GM20431 (cell line): ENCODE data around the gene CYCS.
"Not testable (repeated sequence)": the region's sequence is repeated elsewhere in the genome, so short reads cannot be mapped to it uniquely, and the experiment has no call there.

ENCODE experiments used
- in situ Hi-C: fragments of 300-500 bp; cut with MseI, MboI; formaldehyde crosslinking; loops from one replicate; pipeline ENCODE4 v1.15.0; 2020; ENCODE audit warnings: low sequenced_read_pairs; ENCODE audit not compliant: unreplicated experiment

CYCS gene

GRCh38 chr7:25125137-25125946, at the start of gene CYCS:
TSS of gene CYCS (minus strand) at chr7:25125260. CDS start at chr7:25124119, 1,141 bp downstream.
- in situ Hi-C loops = no loop called here

- in situ Hi-C loops = no loop called here
Measured at GRCh38 chr7:25173184-25173583, 48.1 kb upstream of the CYCS start.

GRCh38 chr7:25171516-25171915, 46.5 kb upstream of the CYCS start:
- in situ Hi-C loops = no loop called here

- in situ Hi-C loops = no loop called here
Measured at GRCh38 chr7:25171071-25171470, 46.0 kb upstream of the CYCS start.

GRCh38 chr7:25169683-25170082, 44.6 kb upstream of the CYCS start:
- in situ Hi-C loops = no loop called here

GRCh38 chr7:25168145-25168544, 43.1 kb upstream of the CYCS start:
- in situ Hi-C loops = no loop called here

- in situ Hi-C loops = no loop called here
Measured at GRCh38 chr7:25167262-25167843, 42.3 kb upstream of the CYCS start.

GRCh38 chr7:25159983-25160596, 35.0 kb upstream of the CYCS start:
- in situ Hi-C loops = not testable (repeated sequence)

GRCh38 chr7:25158966-25159365, 33.9 kb upstream of the CYCS start:
- in situ Hi-C loops = no loop called here

GRCh38 chr7:25151773-25152172, 26.7 kb upstream of the CYCS start:
- in situ Hi-C loops = no loop called here

GRCh38 chr7:25149836-25150235, 24.8 kb upstream of the CYCS start:
- in situ Hi-C loops = no loop called here

- in situ Hi-C loops = no loop called here
Measured at GRCh38 chr7:25148772-25149575, 23.9 kb upstream of the CYCS start.

GRCh38 chr7:25143763-25144162, 18.7 kb upstream of the CYCS start:
- in situ Hi-C loops = no loop called here

- in situ Hi-C loops = no loop called here
Measured at GRCh38 chr7:25139536-25139935, 14.5 kb upstream of the CYCS start.

- in situ Hi-C loops = no loop called here
Measured at GRCh38 chr7:25134358-25135010, 9.4 kb upstream of the CYCS start.

GRCh38 chr7:25132430-25132829, 7.4 kb upstream of the CYCS start:
- in situ Hi-C loops = no loop called here

GRCh38 chr7:25126751-25127150, 1.7 kb upstream of the CYCS start:
- in situ Hi-C loops = no loop called here

GRCh38 chr7:25124465-25125136, 459 bp downstream of the CYCS start:
- in situ Hi-C loops = no loop called here

- in situ Hi-C loops = no loop called here
Measured at GRCh38 chr7:25122373-25122772, 2.7 kb downstream of the CYCS start.

- in situ Hi-C loops = no loop called here
Measured at GRCh38 chr7:25121599-25121998, 3.5 kb downstream of the CYCS start.
